GM06990 (cell line): ENCODE results near the gene CGB8.
"Not testable (repeated sequence)": the region's sequence is repeated elsewhere in the genome, so short reads cannot be mapped to it uniquely, and the experiment has no call there.

Experiments
- DNase-seq: peaks from one replicate; pipeline ENCODE4 v3.0.0-alpha.2; 2011; ENCODE audit not compliant: insufficient read length; ENCODE audit errors: extremely low read depth
- H3K27me3 ChIP-seq: replicated peaks from 2 replicates; pipeline ENCODE4 v1.6.0; 2011; ENCODE audit warnings: low read length; ENCODE audit not compliant: control insufficient read depth, insufficient read depth
- H3K36me3 ChIP-seq: 2 replicates; pipeline ENCODE4 v1.5.1; 2011; ENCODE audit warnings: low read length; ENCODE audit not compliant: control insufficient read depth, insufficient read depth
- H3K4me3 ChIP-seq: replicated peaks from 2 replicates; pipeline ENCODE4 v1.5.1; 2011; ENCODE audit warnings: low read depth, mild to moderate bottlenecking, control low read depth, low read length
- TF ChIP-seq, protein P1 (sequence below): IDR thresholded peaks from 2 replicates; pipeline ENCODE4 v1.5.1; 2011; ENCODE audit warnings: low read length, control low read depth, mild to moderate bottlenecking, inconsistent platforms; ENCODE audit not compliant: insufficient read depth, poor library complexity, severe bottlenecking

The CGB8 gene

GRCh38 chr19:49049011-49049410, at the start of gene CGB8:
TSS of gene CGB8 (minus strand) at chr19:49049111. CDS start at chr19:49048739, 372 bp downstream.
- H3K27me3 ChIP-seq, H3K4me3 ChIP-seq, H3K36me3 ChIP-seq, DNase-seq: not testable (repeated sequence)

DNA sequence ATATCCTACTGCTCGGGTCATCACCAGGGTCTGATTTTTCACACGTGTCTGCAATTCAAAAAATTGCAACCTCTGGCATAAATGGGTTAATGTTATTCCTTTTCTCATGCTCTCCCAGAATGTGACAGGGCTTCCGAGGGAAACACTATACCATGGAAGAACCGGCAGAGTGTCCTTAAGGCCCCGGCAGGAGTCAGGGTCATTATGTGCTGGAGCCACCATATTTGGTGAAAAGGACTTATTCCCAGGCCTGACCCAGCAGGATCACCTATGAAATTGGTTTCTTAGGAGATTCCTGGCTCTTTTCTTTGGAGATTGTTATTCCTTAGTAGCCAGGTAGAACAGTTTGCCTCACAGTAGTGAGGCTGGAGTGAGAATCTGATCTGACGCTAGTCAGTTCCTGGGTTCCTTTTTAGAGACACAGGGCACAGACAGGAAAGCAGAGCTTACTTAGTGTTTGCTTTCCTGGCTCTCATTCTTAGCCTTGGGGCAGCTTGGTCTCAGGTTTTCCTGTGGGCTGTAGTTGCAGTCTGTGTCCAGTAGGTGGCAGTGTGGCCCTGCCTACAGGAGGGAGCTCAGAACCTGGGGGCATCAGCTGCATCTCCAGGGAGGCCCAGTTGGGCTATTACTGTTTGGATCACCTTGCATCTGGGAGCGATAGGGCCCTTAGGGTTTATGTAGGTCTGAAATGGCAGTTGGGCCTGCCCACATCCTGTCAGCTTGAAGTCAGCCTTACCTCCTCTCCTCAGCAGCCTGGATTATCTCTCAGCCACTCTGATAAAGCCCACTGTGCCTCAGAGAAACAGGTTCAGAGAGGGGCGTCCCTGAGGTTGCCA, 48.8 kb upstream of the CGB8 start:
- Histone ChIP-seq H3K4me3 (no peak overlapping the region), H3K27me3 (no peaks in the 10 kb centered on the region), H3K36me3 (peaks cover 32% of the 10 kb centered on the region)
- no peak for DNase-seq
- TF ChIP-seq, protein P1, sequence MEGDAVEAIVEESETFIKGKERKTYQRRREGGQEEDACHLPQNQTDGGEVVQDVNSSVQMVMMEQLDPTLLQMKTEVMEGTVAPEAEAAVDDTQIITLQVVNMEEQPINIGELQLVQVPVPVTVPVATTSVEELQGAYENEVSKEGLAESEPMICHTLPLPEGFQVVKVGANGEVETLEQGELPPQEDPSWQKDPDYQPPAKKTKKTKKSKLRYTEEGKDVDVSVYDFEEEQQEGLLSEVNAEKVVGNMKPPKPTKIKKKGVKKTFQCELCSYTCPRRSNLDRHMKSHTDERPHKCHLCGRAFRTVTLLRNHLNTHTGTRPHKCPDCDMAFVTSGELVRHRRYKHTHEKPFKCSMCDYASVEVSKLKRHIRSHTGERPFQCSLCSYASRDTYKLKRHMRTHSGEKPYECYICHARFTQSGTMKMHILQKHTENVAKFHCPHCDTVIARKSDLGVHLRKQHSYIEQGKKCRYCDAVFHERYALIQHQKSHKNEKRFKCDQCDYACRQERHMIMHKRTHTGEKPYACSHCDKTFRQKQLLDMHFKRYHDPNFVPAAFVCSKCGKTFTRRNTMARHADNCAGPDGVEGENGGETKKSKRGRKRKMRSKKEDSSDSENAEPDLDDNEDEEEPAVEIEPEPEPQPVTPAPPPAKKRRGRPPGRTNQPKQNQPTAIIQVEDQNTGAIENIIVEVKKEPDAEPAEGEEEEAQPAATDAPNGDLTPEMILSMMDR, result peak; percentile 99

DNA sequence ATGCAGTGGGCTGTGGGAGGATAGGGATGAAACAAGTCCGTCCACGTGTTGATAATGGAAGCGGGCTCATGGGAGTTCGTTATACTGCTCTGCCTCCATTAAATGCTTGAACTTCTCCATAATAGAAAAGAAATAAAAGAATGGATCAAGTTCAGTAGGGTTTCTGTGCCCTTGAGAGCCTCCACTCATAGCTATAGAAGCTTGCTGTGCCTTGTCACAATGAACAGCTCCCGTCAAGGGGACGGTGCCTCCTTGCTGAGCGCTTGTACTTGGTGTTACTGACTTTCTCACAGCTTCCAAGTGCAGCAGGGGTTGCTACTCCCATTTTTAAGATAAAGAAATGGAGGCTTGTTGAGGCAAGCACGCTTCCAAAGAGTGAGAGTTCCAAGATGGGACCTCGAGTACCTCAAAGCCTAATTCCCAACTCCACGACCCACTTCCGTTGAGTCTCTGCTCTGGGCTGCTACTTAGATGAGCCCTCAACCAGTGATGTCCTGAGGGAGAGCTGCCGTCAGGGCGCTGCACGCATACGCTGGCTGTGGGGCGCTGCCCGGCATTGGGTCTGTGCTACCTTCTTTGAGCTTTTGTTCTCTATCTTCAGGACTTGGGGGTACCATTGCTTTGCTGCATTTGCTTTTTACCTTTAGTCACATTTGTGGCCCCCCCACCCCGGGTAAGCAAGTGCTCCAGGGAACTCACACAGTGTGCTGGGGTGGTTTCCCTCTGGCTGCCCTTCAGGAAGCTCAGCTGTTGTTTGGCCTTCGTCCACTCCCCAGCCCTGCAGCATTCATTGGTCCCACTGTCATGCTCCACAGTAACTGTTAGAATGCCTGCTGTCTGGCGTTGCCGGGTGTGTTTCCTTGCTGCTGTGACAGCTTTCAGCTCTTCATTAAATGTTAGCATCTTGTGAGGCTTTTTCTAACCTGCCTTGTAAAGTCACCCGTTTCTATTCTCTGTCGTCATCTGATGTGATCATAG, 45.9 kb upstream of the CGB8 start:
- DNase-seq, result no peak
- Histone ChIP-seq H3K4me3 (no peak overlapping the region), H3K36me3 (peaks cover 36% of the 10 kb centered on the region), H3K27me3 (no peaks in the 10 kb centered on the region)
- TF ChIP-seq, protein P1, result no peak

DNA sequence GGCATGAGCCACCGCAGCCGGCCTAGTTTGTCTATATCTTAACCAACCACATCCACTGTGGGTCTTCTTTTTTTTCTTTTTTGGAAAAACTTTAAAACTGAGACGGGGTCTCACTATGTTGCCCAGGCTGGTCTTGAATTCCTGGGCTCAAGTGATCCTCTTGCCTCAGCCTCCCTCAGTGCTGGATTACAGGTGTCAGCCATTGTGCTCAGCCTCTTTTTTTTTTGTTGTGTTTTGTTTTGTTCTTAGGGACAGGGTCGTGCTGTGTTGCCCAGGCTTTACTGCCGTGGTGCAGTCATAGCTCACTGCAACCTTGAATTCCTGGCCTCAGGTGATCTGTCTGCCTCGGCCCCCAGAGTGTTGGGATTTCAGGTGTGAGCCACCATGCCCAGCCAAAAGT, 43.8 kb upstream of the CGB8 start:
- TF ChIP-seq, protein P1, result no peak
- H3K27me3 ChIP-seq, result no peaks in the 10 kb centered on the region
- DNase-seq, result no peak
- H3K36me3 ChIP-seq, result peaks cover 26% of the 10 kb centered on the region
- no peak overlapping the region for H3K4me3 ChIP-seq

DNA sequence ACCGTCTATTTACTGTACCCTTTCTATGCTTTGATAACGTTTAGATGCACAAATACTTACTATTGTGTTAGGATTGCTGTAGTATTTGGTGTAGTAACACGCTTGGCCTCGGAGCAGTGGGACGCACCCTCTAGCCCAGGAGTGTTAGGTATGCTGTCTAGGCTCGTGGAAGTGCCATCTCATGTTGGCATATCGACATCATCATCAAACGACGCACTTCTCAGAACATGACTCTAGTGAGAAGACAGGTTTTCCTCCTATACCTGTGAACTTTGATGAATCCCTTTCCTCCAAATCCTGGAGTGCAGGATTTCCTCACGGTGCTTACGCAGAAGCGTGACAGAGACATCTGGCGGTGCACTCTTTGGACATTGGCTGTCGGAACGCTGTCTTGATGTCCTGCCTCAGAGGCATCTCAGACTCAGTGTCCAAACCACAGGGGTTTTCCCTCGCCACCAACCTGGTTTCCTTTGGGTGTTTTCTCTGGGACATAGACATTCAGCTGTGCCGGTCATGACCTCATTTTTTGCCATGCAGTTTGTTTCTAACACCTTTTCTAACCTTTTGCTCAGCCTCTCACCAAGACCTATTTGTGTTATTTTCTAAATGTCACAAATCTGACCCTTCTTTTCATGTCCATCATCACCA, 42.6 kb upstream of the CGB8 start:
- H3K36me3 ChIP-seq, result peaks cover 29% of the 10 kb centered on the region

More for the DNA sequence above, 42.6 kb upstream of the CGB8 start:
- no peak for DNase-seq
- no peaks in the 10 kb centered on the region for H3K27me3 ChIP-seq
- TF ChIP-seq, protein P1, result no peak
- H3K4me3 ChIP-seq, result no peak overlapping the region
